ENCODE results near the gene APC2. TPM values are rescaled to one million over a fixed set of nuclear protein-coding genes. Genes with fewer than 3 reads are reported as not detected.

Gene APC2
- total RNA-seq, 2 experiments from 2014 or later = 0.57 to 5.5 TPM

DNA sequence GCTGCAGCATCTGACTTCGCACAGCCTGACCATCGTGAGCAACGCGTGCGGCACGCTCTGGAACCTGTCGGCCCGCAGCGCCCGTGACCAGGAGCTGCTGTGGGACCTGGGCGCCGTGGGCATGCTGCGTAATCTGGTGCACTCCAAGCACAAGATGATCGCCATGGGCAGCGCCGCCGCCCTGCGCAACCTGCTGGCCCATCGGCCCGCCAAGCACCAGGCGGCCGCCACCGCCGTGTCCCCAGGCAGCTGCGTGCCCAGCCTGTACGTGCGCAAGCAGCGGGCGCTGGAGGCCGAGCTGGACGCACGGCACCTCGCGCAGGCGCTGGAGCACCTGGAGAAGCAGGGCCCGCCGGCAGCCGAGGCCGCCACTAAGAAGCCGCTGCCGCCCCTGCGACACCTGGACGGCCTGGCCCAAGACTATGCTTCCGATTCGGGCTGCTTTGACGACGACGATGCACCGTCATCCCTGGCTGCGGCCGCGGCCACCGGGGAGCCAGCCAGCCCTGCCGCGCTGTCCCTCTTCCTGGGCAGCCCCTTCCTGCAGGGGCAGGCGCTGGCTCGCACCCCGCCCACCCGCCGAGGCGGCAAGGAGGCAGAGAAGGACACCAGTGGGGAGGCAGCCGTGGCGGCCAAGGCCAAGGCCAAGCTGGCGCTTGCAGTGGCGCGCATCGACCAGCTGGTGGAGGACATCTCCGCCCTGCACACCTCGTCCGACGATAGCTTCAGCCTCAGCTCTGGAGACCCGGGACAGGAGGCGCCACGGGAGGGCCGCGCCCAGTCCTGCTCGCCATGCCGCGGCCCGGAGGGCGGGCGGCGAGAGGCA, 15.5 kb downstream of the APC2 start:
- TF ChIP-seq, protein P1, sequence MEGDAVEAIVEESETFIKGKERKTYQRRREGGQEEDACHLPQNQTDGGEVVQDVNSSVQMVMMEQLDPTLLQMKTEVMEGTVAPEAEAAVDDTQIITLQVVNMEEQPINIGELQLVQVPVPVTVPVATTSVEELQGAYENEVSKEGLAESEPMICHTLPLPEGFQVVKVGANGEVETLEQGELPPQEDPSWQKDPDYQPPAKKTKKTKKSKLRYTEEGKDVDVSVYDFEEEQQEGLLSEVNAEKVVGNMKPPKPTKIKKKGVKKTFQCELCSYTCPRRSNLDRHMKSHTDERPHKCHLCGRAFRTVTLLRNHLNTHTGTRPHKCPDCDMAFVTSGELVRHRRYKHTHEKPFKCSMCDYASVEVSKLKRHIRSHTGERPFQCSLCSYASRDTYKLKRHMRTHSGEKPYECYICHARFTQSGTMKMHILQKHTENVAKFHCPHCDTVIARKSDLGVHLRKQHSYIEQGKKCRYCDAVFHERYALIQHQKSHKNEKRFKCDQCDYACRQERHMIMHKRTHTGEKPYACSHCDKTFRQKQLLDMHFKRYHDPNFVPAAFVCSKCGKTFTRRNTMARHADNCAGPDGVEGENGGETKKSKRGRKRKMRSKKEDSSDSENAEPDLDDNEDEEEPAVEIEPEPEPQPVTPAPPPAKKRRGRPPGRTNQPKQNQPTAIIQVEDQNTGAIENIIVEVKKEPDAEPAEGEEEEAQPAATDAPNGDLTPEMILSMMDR (conservative IDR thresholded peaks at IDR 0.05; ENCODE audit: low read length) = no peak
- no peak for TF ChIP-seq EZH2phosphoT487 (IDR thresholded peaks at IDR 0.05; ENCODE audit: borderline replicate concordance, low read depth, low read length)
- Histone ChIP-seq H3K79me2 (ENCODE audit: insufficient read depth, low read depth, low read length) (no peaks in the 10 kb centered on the region), H3K27ac (ENCODE audit: low read depth, low read length, poor library complexity, severe bottlenecking) (no peak overlapping the region), H4K20me1 (ENCODE audit: insufficient read depth, low read length) (no peaks in the 10 kb centered on the region), H2AFZ (ENCODE audit: low read length) (no peak overlapping the region), H3K4me2 (ENCODE audit: low read length) (no peak overlapping the region), H3K9me3 (ENCODE audit: low read length) (no peaks in the 10 kb centered on the region), H3K4me1 (ENCODE audit: insufficient read depth, low read length, poor library complexity, severe bottlenecking) (peaks cover 1% of the 10 kb centered on the region), H3K36me3 (ENCODE audit: insufficient read depth, low read length) (no peaks in the 10 kb centered on the region), H3K9me2 (ENCODE audit: insufficient read depth, low read length) (no peaks in the 10 kb centered on the region), H3K4me3 (ENCODE audit: low read depth, low read length, poor library complexity, severe bottlenecking) (no peak overlapping the region)
- POLR2A ChIA-PET = interaction anchor here (0.7 kb wide), 1 partner anchor 52 kb away, joined by 7 read pairs; no protein-coding TSS in a partner anchor
- no TSS peak for BruUV-seq (replicated peaks)
- intact Hi-C loops (cut with micrococcal nuclease; ENCODE audit: unreplicated experiment) = no loop called here
- CTCF ChIA-PET (ENCODE audit: unreplicated experiment) = no interaction called here
- DNase-seq (ENCODE audit: low spot score) = no peak

DNA sequence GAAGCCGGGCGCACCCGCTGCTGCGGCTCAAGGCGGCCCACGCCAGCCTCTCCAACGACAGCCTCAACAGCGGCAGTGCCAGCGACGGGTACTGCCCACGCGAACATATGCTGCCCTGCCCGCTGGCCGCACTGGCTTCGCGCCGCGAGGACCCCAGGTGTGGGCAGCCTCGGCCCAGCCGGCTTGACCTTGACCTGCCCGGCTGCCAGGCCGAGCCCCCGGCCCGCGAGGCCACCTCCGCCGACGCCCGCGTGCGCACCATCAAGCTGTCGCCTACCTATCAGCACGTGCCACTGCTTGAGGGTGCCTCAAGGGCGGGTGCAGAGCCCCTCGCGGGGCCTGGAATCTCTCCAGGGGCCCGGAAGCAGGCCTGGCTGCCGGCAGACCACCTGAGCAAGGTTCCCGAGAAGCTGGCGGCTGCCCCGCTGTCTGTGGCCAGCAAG, 16.1 kb downstream of the APC2 start:
- BruUV-seq (replicated peaks) = no TSS peak
- no peak for DNase-seq (ENCODE audit: low spot score)
- TF ChIP-seq, protein P1 (conservative IDR thresholded peaks at IDR 0.05; ENCODE audit: low read length) = no peak
- no peak for TF ChIP-seq EZH2phosphoT487 (IDR thresholded peaks at IDR 0.05; ENCODE audit: borderline replicate concordance, low read depth, low read length)
- Histone ChIP-seq H3K27ac (ENCODE audit: low read depth, low read length, poor library complexity, severe bottlenecking) (no peak overlapping the region), H3K9me2 (ENCODE audit: insufficient read depth, low read length) (no peaks in the 10 kb centered on the region), H3K9me3 (ENCODE audit: low read length) (no peaks in the 10 kb centered on the region), H2AFZ (ENCODE audit: low read length) (no peak overlapping the region), H3K36me3 (ENCODE audit: insufficient read depth, low read length) (no peaks in the 10 kb centered on the region), H3K4me3 (ENCODE audit: low read depth, low read length, poor library complexity, severe bottlenecking) (no peak overlapping the region), H4K20me1 (ENCODE audit: insufficient read depth, low read length) (peaks cover 1% of the 10 kb centered on the region; the same call in 1 of the 2 replicates), H3K4me1 (ENCODE audit: insufficient read depth, low read length, poor library complexity, severe bottlenecking) (peaks cover 8% of the 10 kb centered on the region), H3K79me2 (ENCODE audit: insufficient read depth, low read depth, low read length) (no peaks in the 10 kb centered on the region), H3K4me2 (ENCODE audit: low read length) (no peak overlapping the region)
- ChIA-PET POLR2A (no interaction called here), CTCF (ENCODE audit: unreplicated experiment) (no interaction called here)
- intact Hi-C loops (cut with micrococcal nuclease; ENCODE audit: unreplicated experiment) = no loop called here
